MCF 10A (cell line): Measurements from ENCODE around the gene SRP9. TPM values are rescaled to one million over a fixed set of nuclear protein-coding genes. Genes with fewer than 3 reads are reported as not detected.
"Not testable (repeated sequence)": the region's sequence is repeated elsewhere in the genome, so short reads cannot be mapped to it uniquely, and the experiment has no call there.

ENCODE experiments used
- BruUV-seq: library from RNA; stranded (reverse); fragments of 400-500 nt; replicated peaks from 2 replicates; lab custom pipeline; 2021; lab: Mats Ljungman, UMichigan
- CTCF ChIA-PET: fragments of 300-600 bp; sonication (Branson Sonifier 250); formaldehyde crosslinking; extraction: SDS; loops from one replicate; lab custom pipeline; 2021; ENCODE audit warnings: antibody characterized with exemption, inconsistent platforms; lab: Yijun Ruan, JAX
- POLR2A ChIA-PET: fragments of 300-600, 350-650 bp; sonication (Branson Sonifier 250); formaldehyde crosslinking; extraction: SDS; loops from one replicate; lab custom pipeline; 2020; ENCODE audit warnings: antibody characterized with exemption, inconsistent platforms; lab: Yijun Ruan, JAX
- DNase-seq: peaks from one replicate; pipeline ENCODE4 v3.0.0-alpha.2; 2018; ENCODE audit not compliant: unreplicated experiment
- H3K27ac Mint-ChIP-seq: one replicate; pipeline ENCODE4 v1.8.0; 2022; ENCODE audit warnings: mild to moderate bottlenecking, low read depth, mixed read lengths; ENCODE audit not compliant: unreplicated experiment
- H3K27me3 Mint-ChIP-seq: one replicate; pipeline ENCODE4 v1.8.0; 2022; ENCODE audit warnings: mixed read lengths; ENCODE audit not compliant: insufficient read depth, unreplicated experiment
- H3K36me3 Mint-ChIP-seq: one replicate; pipeline ENCODE4 v1.8.0; 2022; ENCODE audit warnings: mild to moderate bottlenecking, moderate library complexity, mixed read lengths; ENCODE audit not compliant: insufficient read depth, unreplicated experiment
- H3K4me1 Mint-ChIP-seq: one replicate; pipeline ENCODE4 v1.8.0; 2022; ENCODE audit warnings: mixed read lengths; ENCODE audit not compliant: insufficient read depth, unreplicated experiment
- H3K4me3 Mint-ChIP-seq: one replicate; pipeline ENCODE4 v1.8.0; 2022; ENCODE audit warnings: mild to moderate bottlenecking, moderate library complexity, mixed read lengths; ENCODE audit not compliant: unreplicated experiment
- H3K9me3 Mint-ChIP-seq: one replicate; pipeline ENCODE4 v1.8.0; 2022; ENCODE audit warnings: mixed read lengths; ENCODE audit not compliant: unreplicated experiment
- CTCF ChIP-seq: fragments of 200-600 bp; IDR thresholded peaks from one replicate; pipeline ENCODE4 v1.8.0; 2022; ENCODE audit warnings: antibody characterized with exemption, mild to moderate bottlenecking; ENCODE audit not compliant: unreplicated experiment
- intact Hi-C: fragments of 100-400 bp; cut with micrococcal nuclease; formaldehyde crosslinking; loops from 2 replicates; pipeline ENCODE4 v1.14.1; 2022
- total RNA-seq: library from RNA; stranded (reverse); gene quantifications from 2 replicates; pipeline ENCODE4 v1.2.3, GENCODE V29; 2022

The SRP9 gene
- total RNA-seq, 1 experiment from 2014 or later: 417 TPM

DNA sequence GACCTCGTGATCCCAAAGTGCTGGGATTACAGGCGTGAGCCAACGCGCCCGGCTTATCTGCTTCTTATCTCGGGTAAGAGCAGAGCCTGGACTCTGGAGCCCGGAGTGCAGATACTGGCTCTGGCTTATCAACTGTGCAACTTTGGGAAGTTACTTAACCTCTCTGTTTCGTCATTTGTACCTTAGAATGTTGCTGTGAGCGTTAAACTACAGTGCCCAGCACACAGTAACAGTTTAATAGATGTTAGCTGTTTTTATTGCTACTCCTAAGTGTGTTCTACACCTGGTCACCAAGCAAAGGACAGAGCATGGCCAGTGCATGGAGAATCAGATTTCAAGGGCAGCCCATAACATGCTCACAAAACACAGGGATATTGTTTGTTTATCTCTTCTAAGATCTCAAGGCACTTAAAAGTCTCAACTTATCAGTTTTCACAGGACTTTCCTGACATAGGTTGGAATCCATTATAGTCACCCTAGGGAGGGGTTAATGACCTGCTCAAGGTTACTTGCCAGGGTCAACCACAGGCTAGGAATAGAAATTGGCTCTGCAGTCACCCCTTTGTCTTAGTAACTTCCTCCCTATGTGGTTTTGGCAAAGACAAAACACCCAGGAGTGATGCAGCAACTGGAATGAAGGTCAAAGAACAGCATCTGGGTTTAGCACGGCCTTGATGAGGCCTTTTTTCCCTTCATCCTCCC lies 22.5 kb upstream of the SRP9 start:
- ChIA-PET CTCF (interaction anchor here (1.1 to 3.5 kb wide), 2 partner anchors 10 to 17 kb away, joined by 4 to 15 read pairs; no protein-coding TSS in a partner anchor), POLR2A (interaction anchor here (0.7 to 3.5 kb wide), 2 partner anchors 8 to 12 kb away, joined by 3 to 14 read pairs; no protein-coding TSS in a partner anchor)
- Mint-ChIP-seq H3K36me3 (no peaks in the 10 kb centered on the region), H3K27ac (no peak overlapping the region), H3K4me3 (no peak overlapping the region), H3K4me1 (peaks cover 19% of the 10 kb centered on the region), H3K27me3 (no peaks in the 10 kb centered on the region), H3K9me3 (no peaks in the 10 kb centered on the region)
- TF ChIP-seq CTCF: no peak
- BruUV-seq: no TSS peak
- intact Hi-C loops: no loop called here
- peak; percentile 93 for DNase-seq

DNA sequence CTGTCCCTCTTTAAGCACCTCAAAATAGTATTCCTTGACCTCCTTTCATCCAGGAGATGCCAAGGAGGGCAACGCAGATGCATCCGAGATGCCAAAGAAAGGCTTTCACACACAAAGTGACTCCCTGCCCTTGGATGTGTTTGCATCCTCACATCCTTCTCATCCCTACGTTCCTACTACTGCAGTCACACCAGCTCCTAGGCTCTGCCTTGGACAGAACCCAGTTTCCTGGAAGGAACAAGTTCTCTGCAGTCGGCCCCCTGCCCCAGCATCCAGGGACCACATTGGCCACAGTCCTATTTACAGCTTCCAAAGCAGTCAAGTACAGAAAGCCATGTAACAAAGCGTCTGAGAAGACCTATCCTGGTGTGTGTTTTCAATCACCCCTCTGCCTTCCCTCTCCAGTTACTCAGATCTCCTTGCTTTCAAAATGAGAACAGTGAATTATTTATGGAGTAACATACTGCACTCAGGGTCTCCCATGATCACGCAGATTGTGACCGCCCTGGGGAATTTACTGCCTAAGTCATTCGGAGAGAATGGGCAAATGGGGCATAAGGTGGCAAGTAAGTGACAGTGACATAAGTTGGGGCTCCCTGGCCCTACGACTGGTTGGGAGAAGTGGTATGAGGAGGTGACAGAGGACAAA lies 21.8 kb upstream of the SRP9 start:
- ChIA-PET CTCF (interaction anchor here (0.6 to 3.5 kb wide), 4 partner anchors 17 to 265 kb away, joined by 3 to 15 read pairs (median 3); partner anchors contain the start of gene EPHX1), POLR2A (interaction anchor here (0.5 to 2.2 kb wide), 5 partner anchors 7 to 168 kb away, joined by 3 to 16 read pairs (median 3); no protein-coding TSS in a partner anchor)
- intact Hi-C loops: no loop called here
- Mint-ChIP-seq H3K4me1 (peaks cover 14% of the 10 kb centered on the region), H3K27ac (no peak overlapping the region), H3K36me3 (no peaks in the 10 kb centered on the region), H3K9me3 (no peaks in the 10 kb centered on the region), H3K27me3 (no peaks in the 10 kb centered on the region), H3K4me3 (no peak overlapping the region)
- no TSS peak for BruUV-seq
- DNase-seq: no peak
- no peak for TF ChIP-seq CTCF

DNA sequence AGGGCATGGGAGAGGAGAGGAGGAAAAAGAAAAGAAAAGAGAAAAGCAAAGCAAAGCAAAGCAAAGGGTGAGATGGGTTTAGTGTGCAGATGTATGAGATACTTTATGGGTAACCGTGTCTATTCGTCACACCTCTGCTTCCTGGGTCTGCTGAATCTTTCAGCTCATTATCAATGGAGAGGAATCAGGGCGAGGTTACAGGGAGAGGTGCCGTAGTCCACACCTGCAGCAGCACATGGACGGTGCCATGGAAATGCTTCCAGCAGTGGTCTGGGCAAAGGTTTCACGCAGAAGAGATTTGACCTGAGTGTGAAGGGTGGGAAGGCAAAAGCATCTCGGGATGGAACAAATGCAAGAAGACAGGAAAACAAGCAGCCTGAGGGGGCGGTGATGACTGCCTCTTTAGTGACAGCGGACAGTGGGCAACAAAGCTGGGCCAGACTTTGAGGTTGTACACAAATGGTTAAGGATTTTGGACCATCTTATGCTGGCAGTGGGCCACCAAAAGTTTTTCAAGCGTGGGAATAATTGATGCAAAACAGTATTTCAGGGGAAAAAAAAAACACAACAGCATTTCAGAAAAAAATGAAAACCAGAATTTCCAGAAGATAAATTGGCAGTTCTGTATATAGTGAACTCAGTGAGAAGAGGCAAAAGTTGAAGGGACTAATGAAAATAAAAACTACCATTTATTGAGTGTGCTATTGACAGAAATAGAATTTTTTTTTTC lies 19.5 kb upstream of the SRP9 start:
- no peak for DNase-seq
- TF ChIP-seq CTCF: no peak
- no peak overlapping the region for H3K4me3 Mint-ChIP-seq
- peaks cover 14% of the 10 kb centered on the region for H3K4me1 Mint-ChIP-seq
- intact Hi-C loops: no loop called here
- CTCF ChIA-PET: interaction anchor here (0.7 to 1.5 kb wide), 4 partner anchors 12 to 205 kb away, joined by 3 to 6 read pairs (median 4); partner anchors contain the start of gene EPHX1
- BruUV-seq: no TSS peak
- POLR2A ChIA-PET: interaction anchor here (0.7 to 2.8 kb wide), 5 partner anchors 11 to 72 kb away, joined by 3 to 16 read pairs (median 13); no protein-coding TSS in a partner anchor
- no peaks in the 10 kb centered on the region for H3K9me3 Mint-ChIP-seq
- H3K27me3 Mint-ChIP-seq: no peaks in the 10 kb centered on the region
- no peak overlapping the region for H3K27ac Mint-ChIP-seq
- no peaks in the 10 kb centered on the region for H3K36me3 Mint-ChIP-seq

- ChIA-PET CTCF (interaction anchor here (0.9 to 1.9 kb wide), 8 partner anchors 9 to 279 kb away, joined by 3 to 9 read pairs (median 3); partner anchors contain the start of gene SRP9), POLR2A (interaction anchor here (1.0 to 2.8 kb wide), 4 partner anchors 13 to 105 kb away, joined by 3 to 13 read pairs (median 3); no protein-coding TSS in a partner anchor)
- peaks cover 22% of the 10 kb centered on the region for H3K4me1 Mint-ChIP-seq
- DNase-seq, H3K9me3 Mint-ChIP-seq, BruUV-seq, H3K36me3 Mint-ChIP-seq, H3K27ac Mint-ChIP-seq, H3K4me3 Mint-ChIP-seq, H3K27me3 Mint-ChIP-seq, intact Hi-C loops: not testable (repeated sequence)
These were observed 17.7 kb upstream of the SRP9 start for GRCh38 chr1:225759972-225760371.
